Body of pancreas (tissue), 4 donors: ENCODE data around the gene GJD2.

Experiments
- CTCF ChIP-seq, 7 experiments: fragments of 450-650 bp in 4 of 7; fragments of 200-600 bp in 3 of 7; sonication (generic) in 3 of 7; IDR thresholded peaks; one replicate each; pipeline ENCODE4 v1.5.1; 2016 to 2019; ENCODE audit warnings: antibody characterized with exemption in 7 of 7
- POLR2A ChIP-seq, 3 donors: fragments of 450-650 bp; IDR thresholded peaks; one replicate each; pipeline ENCODE4 v1.6.1; 2016; ENCODE audit warnings: antibody characterized with exemption in 3 of 3, mild to moderate bottlenecking in 2 of 3

GRCh38 chr15:34776606-34777105 is 21.9 kb upstream of the GJD2 start:
- TF ChIP-seq POLR2A (IDR thresholded peaks at IDR 0.05) (no peak), CTCF (IDR thresholded peaks at IDR 0.05) (no peak)
